GM12892 (cell line): ENCODE results near the gene CDK2.

Experiments
- POLR2A ChIP-seq: IDR thresholded peaks from 2 replicates; pipeline ENCODE4 v1.6.1; 2011; ENCODE audit warnings: low read depth, low read length, control low read depth
- POLR2AphosphoS5 ChIP-seq: IDR thresholded peaks from 2 replicates; pipeline ENCODE4 v1.6.1; 2011; ENCODE audit warnings: low read depth, low read length, control low read depth
- TAF1 ChIP-seq: IDR thresholded peaks from 2 replicates; pipeline ENCODE4 v1.6.1; 2011; ENCODE audit warnings: low read depth, mild to moderate bottlenecking, control low read depth, low read length, borderline replicate concordance

GRCh38 chr12:56014205-56014604 lies 47.6 kb downstream of the CDK2 start:
- TF ChIP-seq POLR2AphosphoS5 (no peak), POLR2A (no peak), TAF1 (no peak)
